Measurements from ENCODE around the gene CEP41. TPM values are rescaled to one million over a fixed set of nuclear protein-coding genes. Genes with fewer than 3 reads are reported as not detected.

The CEP41 gene, protein sequence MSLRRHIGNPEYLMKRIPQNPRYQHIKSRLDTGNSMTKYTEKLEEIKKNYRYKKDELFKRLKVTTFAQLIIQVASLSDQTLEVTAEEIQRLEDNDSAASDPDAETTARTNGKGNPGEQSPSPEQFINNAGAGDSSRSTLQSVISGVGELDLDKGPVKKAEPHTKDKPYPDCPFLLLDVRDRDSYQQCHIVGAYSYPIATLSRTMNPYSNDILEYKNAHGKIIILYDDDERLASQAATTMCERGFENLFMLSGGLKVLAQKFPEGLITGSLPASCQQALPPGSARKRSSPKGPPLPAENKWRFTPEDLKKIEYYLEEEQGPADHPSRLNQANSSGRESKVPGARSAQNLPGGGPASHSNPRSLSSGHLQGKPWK
- 1 to 10 TPM; 6.3 to 6.5 TPM for total RNA-seq
- long read RNA-seq, partial matches to known transcripts, result 1 of 4 reads
- long read RNA-seq, other reads (novel, unspliced or antisense), result 1 of 4 reads

GRCh38 chr7:130440527-130441365, at the start of gene CEP41:
Gene CEP41 (minus strand): TSS chr7:130441016. CDS start chr7:130440966, 50 bp downstream.
- DNase-seq (peak; percentile 95 to 97), ATAC-seq (peak; percentile 98)
- intact Hi-C loops (cut with DNase I, micrococcal nuclease), result no loop called here

- intact Hi-C loops (cut with DNase I, micrococcal nuclease), result no loop called here
- DNase-seq (no peak), ATAC-seq (no peak)
These were observed 49.5 kb upstream of the CEP41 start for GRCh38 chr7:130490311-130490791.

- DNase-seq, result no peak
- ATAC-seq, result no peak
- intact Hi-C loops (cut with DNase I, micrococcal nuclease), result no loop called here
These were observed 48.5 kb upstream of the CEP41 start for GRCh38 chr7:130489140-130489983.

DNA sequence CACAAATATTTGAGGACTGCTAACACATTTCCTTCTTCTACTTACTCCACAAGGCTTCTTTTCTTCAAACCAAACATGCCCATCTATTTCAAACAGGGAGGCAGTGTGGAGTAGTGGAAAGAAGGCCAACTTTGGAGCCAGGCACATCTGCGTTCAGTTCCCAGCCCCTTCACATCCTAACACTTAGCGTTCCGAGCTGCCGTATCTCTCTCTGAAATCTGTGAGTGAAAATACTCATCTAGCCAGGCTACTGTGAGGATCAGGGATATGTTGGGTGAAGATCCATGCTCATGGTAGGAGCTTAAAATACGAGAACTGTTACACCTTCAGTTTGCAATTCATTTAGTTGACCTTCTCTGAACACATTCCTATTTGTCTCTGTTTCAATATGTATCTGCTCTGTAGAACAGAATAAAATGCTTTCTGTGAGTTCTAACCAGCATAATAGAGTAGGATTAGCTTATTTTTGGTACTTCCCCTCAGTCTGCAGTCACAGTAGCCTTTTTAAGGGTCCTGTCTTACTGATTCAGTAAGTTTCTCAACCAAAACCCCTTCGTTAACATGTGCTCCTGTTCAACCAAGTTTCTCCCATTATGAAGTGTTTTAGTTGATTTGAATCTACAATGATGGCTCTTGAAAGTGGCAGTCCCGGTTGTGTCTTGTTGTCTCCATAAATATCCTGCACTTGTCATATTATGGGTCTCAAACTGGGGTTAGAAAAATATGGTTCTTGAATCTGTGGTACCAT, 47.8 kb upstream of the CEP41 start:
- ATAC-seq, result no peak
- DNase-seq, result no peak
- intact Hi-C loops (cut with DNase I, micrococcal nuclease), result no loop called here

DNA sequence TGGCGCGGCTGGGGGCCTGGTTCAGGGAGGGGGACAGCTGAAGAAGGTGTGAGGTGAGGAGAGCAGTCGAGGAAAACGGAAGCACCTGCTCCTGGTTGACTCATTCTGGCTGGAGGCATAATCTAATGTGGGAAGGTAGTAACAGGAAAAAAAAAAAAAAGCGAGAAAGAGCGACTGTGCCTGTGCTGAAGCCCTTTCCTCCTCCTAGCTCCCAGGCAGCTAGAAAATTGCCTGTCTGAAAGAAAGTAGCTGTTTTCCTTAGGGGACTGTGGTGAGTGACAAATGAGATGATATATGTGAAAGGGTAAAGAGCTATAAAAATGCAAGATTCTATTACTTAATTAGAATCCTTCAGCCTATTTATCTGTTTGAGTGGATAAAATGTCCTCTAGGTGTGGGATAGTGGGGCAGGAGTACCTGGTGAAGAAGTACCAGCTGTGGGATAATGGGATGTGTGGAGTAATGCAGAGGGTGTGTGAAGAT, 46.2 kb upstream of the CEP41 start:
- no peak for ATAC-seq
- intact Hi-C loops (cut with DNase I, micrococcal nuclease), result no loop called here
- no peak for DNase-seq

DNA sequence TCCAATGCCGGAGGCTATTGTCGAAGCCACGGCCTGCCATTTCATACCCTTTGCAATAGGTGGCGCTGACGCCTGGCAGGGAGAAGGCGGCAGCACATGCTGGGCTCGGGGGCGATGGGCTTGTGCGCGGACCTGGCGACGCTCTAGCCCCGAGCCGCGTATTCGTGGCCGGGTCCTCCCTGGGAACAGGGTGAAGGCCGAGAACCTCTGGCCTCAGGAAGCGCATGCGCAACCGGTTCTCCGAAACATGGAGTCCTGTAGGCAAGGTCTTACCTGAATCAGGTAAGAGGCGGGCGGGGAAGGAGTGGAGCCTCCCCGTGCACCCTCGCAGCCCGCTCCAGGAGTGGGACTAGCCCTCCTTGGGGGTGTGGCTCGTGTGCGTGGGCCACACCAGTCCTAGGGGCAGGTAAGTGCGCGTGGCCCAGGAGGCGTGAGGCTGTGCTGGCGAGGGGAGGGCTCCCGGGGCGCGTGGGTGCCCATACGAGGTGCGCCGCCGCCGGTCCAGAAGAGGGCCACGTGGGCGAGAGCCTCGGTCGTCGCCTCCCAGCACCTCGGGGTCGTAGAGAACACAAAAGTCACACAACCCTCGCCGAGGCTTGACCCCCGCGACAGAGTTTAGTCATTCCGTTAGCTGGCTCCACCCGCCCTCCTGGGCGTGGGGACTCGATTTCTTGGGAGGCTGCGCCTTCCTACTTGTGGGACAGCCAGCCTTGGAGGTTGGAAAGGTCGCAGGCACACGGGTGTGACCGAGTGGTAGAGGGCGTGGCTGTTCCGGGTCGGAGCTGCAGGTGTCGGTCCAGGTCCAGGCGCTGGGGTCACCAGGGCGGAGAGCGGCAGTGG, 45.5 kb upstream of the CEP41 start:
- DNase-seq (peak; percentile 83 to 86), ATAC-seq (peak; percentile 87)
- intact Hi-C loops (cut with DNase I, micrococcal nuclease), result no loop called here

DNA sequence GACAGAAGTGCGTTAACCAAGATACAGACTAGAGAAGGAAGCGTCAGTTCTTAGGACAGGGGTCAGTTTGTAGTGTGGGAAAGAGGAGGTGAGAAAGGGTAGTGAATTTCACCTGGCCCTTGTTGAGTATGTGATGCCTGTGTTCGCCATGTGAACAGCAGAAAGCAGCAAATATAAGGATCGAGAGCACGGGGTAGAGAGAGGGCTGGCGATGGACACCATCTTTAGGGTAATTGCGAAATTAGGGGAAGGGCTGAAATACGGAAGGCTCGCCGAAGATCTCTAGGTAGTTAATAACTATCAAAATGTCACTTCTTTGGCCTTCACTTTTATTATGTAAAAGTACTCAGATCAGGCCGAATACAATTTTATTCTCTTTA, 44.9 kb upstream of the CEP41 start:
- DNase-seq (no peak), ATAC-seq (no peak)
- intact Hi-C loops (cut with DNase I, micrococcal nuclease), result no loop called here

DNA sequence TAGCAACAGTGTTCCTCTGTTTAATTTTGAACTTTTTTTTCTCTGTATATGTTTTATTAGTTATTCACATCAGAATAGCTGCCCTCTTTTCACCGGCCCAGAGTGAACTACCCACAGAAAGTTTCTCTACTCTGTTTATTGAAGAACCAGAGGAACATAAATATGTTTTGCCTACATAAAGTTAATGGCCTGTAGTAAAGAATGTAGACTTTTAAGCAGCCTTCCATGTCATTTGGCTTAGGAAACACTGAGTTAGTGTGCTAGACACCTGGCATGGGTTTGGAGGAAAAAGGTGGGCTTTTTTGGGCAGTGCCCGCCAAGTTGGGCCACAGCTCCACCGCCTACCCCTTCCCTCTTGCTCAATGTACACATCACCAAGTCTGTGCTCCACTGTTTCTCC, 42.2 kb upstream of the CEP41 start:
- intact Hi-C loops (cut with DNase I, micrococcal nuclease), result no loop called here
- DNase-seq (no peak), ATAC-seq (no peak)

GRCh38 chr7:130481898-130482297, 41.1 kb upstream of the CEP41 start:
- DNase-seq (no peak), ATAC-seq (no peak)

DNA sequence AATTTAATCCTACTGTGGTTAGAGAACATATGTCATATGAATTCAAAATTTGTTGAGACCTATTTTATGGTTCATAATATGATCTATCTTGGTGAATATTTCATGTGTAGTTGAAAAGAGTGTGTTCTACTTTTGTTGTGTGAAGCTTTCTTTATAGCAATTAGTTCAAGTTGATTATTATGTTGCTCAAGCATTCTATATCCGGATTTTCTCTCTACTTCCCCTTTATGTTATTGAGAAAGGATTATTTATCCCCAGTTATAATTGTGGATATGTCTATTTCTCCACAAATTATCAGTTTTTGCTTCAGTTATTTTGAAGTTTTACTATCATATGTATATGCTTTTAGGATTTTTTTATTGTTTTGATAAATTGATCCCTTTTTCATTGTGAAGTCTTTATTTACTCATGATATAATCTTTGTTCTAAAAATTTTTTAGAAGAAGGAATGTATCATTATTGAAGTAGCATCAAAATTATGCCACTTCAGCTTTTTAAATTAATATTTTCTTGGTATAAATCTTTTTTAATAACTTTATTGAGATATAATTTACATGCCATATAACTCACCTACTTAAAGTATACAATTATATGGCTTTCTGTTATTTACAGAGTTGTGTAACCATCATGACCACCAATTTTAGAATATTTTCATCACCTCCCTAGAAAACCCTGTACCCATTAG, 39.0 kb upstream of the CEP41 start:
- intact Hi-C loops (cut with DNase I, micrococcal nuclease), result no loop called here
- ATAC-seq (no peak), DNase-seq (no peak)

More at GRCh38 chr7:130481898-130482297, 41.1 kb upstream of the CEP41 start:
- intact Hi-C loops (cut with DNase I, micrococcal nuclease), result no loop called here

DNA sequence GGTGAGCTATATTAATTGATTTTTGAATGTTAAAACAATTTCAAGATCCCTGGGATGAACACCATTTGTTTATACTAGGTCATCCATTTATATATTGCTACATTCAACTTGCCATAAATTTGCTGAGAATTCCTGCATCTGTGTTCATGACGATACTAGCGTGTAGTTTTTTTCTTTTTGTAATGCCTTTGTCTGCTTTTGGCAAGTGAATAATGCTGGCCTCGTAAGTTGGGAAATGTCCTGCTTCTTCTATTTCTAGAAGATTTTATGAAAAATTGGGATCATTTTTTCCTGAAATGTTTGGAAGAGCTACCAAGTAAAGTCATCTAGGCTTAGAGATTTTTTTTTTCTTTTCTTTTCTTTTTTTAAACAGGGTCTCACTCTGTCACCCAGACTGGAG, 38.2 kb upstream of the CEP41 start:
- intact Hi-C loops (cut with DNase I, micrococcal nuclease), result no loop called here
- DNase-seq (no peak), ATAC-seq (no peak)

- ATAC-seq, result no peak
- DNase-seq, result no peak
- intact Hi-C loops (cut with DNase I, micrococcal nuclease), result no loop called here
These were observed 35.7 kb upstream of the CEP41 start for GRCh38 chr7:130476297-130477150.

DNA sequence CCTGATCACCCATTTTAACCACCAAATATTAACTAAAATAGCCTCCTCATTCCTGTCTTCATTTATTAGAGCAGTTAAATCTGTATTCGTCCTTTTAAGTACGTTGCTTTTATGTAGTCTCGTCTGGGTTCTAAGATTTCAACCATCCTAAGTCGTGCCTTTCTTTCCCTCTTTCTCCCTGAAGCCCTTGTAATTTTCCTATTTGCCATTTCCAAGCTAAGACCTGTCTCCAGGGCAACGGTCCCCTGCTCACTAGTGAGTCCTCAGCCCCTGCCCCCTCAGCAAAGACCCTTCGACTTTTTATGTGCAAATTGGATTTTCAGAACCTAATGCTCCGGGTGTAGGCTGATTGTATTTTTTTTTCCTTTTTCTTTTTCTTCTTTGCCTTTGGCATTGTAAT, 35.0 kb upstream of the CEP41 start:
- intact Hi-C loops (cut with DNase I, micrococcal nuclease), result no loop called here
- no peak for DNase-seq
- ATAC-seq, result no peak

DNA sequence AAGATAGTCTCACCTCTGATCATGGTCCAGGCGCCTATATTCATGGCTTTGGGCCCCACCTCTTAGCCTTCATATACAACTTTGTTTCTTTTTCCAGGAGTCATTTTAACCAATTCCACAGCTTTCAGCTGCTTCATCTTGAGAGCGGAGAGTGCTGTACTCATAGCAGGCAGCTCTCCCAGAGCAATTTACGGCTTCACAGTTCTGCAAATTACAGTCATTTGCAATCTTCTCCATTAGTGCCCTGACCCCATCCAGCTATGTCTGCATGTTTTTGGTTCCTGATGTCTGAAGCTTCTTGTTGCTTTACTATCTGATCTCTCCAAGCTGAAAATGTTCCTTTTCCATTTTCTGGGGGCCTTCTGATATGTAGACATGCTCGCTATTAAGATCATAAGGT, 33.1 kb upstream of the CEP41 start:
- DNase-seq, result no peak
- intact Hi-C loops (cut with DNase I, micrococcal nuclease), result no loop called here
- ATAC-seq, result no peak

DNA sequence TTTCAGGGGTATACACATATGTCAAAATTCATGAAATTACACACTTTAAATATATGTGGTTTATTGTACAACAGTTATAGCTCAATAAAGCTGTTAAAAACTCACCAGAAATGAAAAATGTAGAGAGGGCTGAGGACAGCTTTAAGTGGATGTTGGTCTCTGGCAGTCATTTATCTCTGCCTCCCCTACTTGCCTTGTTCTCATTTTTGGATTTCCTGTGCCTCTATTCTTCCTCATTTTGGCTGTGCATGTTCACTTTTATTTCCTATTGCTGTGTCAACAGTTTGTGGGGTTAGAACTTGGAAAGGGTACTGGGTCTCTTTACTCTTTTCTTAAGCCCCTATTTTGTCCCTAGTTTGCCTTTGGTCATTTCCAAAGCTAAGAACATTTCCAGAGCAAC, 32.5 kb upstream of the CEP41 start:
- DNase-seq (no peak), ATAC-seq (no peak)
- intact Hi-C loops (cut with DNase I, micrococcal nuclease), result no loop called here

DNA sequence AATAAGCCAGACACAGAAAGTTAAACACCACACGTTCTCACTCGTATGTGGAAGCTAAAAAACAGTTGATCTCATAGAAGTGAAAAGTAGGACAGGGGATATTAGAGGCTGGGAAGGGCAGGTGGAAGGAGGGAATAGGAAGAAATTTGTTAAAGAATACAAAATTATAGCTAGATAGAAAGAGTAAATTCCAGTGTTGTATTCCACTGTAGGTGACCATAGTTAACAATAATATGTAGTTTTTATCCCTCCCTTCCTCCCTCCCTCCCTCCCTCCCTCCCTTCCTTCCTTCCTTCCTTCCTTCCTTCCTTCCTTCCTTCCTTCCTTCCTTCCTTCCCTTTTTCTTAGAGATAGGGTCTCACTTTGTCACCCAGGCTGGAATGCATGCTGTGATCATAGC, 31.2 kb upstream of the CEP41 start:
- ATAC-seq, result no peak
- intact Hi-C loops (cut with DNase I, micrococcal nuclease), result no loop called here
- no peak for DNase-seq

Data from left colon (tissue), 2 donors.